ENCODE measurements around the gene HAND2.

Gene HAND2

GRCh38 chr4:173536808-173537429 is 6.9 kb upstream of the HAND2 start:
- no peak for DNase-seq (ENCODE audit: low read depth)

GRCh38 chr4:173535957-173536356 is 5.9 kb upstream of the HAND2 start:
- DNase-seq (ENCODE audit: low read depth) = no peak

- no peak for DNase-seq (ENCODE audit: low read depth)
Measured at GRCh38 chr4:173535165-173535902, 5.3 kb upstream of the HAND2 start.

GRCh38 chr4:173534434-173534833 is 4.4 kb upstream of the HAND2 start:
- DNase-seq (ENCODE audit: low read depth) = no peak

- no peak for DNase-seq (ENCODE audit: low read depth)
Measured at GRCh38 chr4:173532725-173533511, 2.9 kb upstream of the HAND2 start.

- DNase-seq (ENCODE audit: low read depth) = no peak
Measured at GRCh38 chr4:173531086-173531965, 1.3 kb upstream of the HAND2 start.

- no peak for DNase-seq (ENCODE audit: low read depth)
Measured at GRCh38 chr4:173530326-173531085, 477 bp upstream of the HAND2 start.

- no peak for DNase-seq (ENCODE audit: low read depth)
Measured at GRCh38 chr4:173528378-173529321, 1.4 kb downstream of the HAND2 start.

GRCh38 chr4:173527103-173527891 is 2.7 kb downstream of the HAND2 start:
- DNase-seq (ENCODE audit: low read depth) = no peak

GRCh38 chr4:173526724-173527102 is 3.3 kb downstream of the HAND2 start:
- DNase-seq (ENCODE audit: low read depth) = no peak

- no peak for DNase-seq (ENCODE audit: low read depth)
Measured at GRCh38 chr4:173526027-173526482, 4.0 kb downstream of the HAND2 start.

GRCh38 chr4:173525118-173526011 is 4.7 kb downstream of the HAND2 start:
- DNase-seq (ENCODE audit: low read depth) = no peak

GRCh38 chr4:173524218-173525117 is 5.6 kb downstream of the HAND2 start:
- DNase-seq (ENCODE audit: low read depth) = no peak

GRCh38 chr4:173522951-173523395 is 7.1 kb downstream of the HAND2 start:
- DNase-seq (ENCODE audit: low read depth) = no peak

- DNase-seq (ENCODE audit: low read depth) = no peak
Measured at GRCh38 chr4:173522160-173522950, 7.7 kb downstream of the HAND2 start.

- no peak for DNase-seq (ENCODE audit: low read depth)
Measured at GRCh38 chr4:173521467-173522159, 8.4 kb downstream of the HAND2 start.
